HCT116 (cell line): Measurements from ENCODE around the gene LTBP1. TPM values are rescaled to one million over a fixed set of nuclear protein-coding genes. Genes with fewer than 3 reads are reported as not detected.

Source experiments
- ATAC-seq: fragments of 200-7000 bp; cut with Tn5 transposase; 2 replicates; pipeline ENCODE4 v1.9.1; 2020; ENCODE audit warnings: mild to moderate bottlenecking, moderate library complexity
- BruUV-seq: library from RNA; stranded (reverse); fragments of 400-500 nt; replicated peaks from 2 replicates; lab custom pipeline; 2021; lab: Mats Ljungman, UMichigan
- CTCF ChIA-PET: fragments of 300-600 bp; sonication (Branson Sonifier 250); formaldehyde crosslinking; loops from one replicate; lab custom pipeline; 2021; ENCODE audit warnings: antibody characterized with exemption; lab: Charles Lee
- POLR2A ChIA-PET: fragments of 300-600, 350-600 bp; sonication (Branson Sonifier 250); formaldehyde crosslinking; loops from one replicate; lab custom pipeline; 2021; ENCODE audit warnings: antibody characterized with exemption; lab: Charles Lee
- RAD21 ChIA-PET, 2 experiments: fragments of 300-600 bp; sonication (Branson Sonifier 250); formaldehyde crosslinking; loops; one replicate each; lab custom pipeline; 2023; ENCODE audit warnings: low total read pairs in 2 of 2; ENCODE audit not compliant: uncharacterized antibody in 2 of 2, unreplicated experiment in 2 of 2, low non-redundant PET in 1 of 2; lab: Charles Lee
- DNase-seq: peaks from one replicate; pipeline ENCODE4 v3.0.0-alpha.2; 2010; ENCODE audit warnings: low read depth, low spot score
- H2AFZ ChIP-seq: fragments of 200-600 bp; shearing (Covaris generic), sonication (generic); 2 replicates; pipeline ENCODE4 v1.6.1; 2017; ENCODE audit warnings: low read depth, mixed run types, mixed read lengths, antibody characterized with exemption, low read length; ENCODE audit not compliant: poor library complexity, severe bottlenecking
- H3K27ac ChIP-seq: 2 replicates; pipeline ENCODE4 v1.5.1; 2012; ENCODE audit warnings: low read depth, low read length
- H3K27me3 ChIP-seq: fragments of 200-600 bp; sonication (generic); 2 replicates; pipeline ENCODE4 v1.6.1; 2016; ENCODE audit warnings: mixed run types, low read length, mixed read lengths; ENCODE audit not compliant: insufficient read depth
- H3K36me3 ChIP-seq, 2 experiments: fragments of 200-500 bp in 1 of 2; fragments of 200-600 bp in 1 of 2; sonication (Bioruptor generic) in 1 of 2; sonication (generic) in 1 of 2; 2 replicates each; pipeline versions ENCODE4 v1.5.1 to v1.6.1; 2014 to 2016; ENCODE audit warnings: low read length in 2 of 2, inconsistent platforms in 1 of 2, mixed read lengths in 1 of 2, mixed run types in 1 of 2; ENCODE audit not compliant: insufficient read depth in 2 of 2, control insufficient read depth in 1 of 2
- H3K4me1 ChIP-seq, 2 experiments: fragments of 200-600 bp in 1 of 2; sonication (generic) in 1 of 2; 2 replicates each; pipeline versions ENCODE4 v1.5.1 to v1.6.1; 2012 to 2017; ENCODE audit warnings: low read length in 2 of 2, inconsistent platforms in 1 of 2, mild to moderate bottlenecking in 1 of 2, mixed read lengths in 1 of 2, mixed run types in 1 of 2, moderate library complexity in 1 of 2; ENCODE audit not compliant: insufficient read depth in 2 of 2, control insufficient read depth in 1 of 2
- H3K4me2 ChIP-seq: fragments of 200-600 bp; sonication (generic); 2 replicates; pipeline ENCODE4 v1.6.1; 2017; ENCODE audit warnings: mixed run types, low read length, mixed read lengths
- H3K4me3 ChIP-seq, 2 experiments: fragments of 200-600 bp in 1 of 2; sonication (generic) in 1 of 2; replicated peaks in 1 of 2; 2 replicates each; pipeline ENCODE4 v1.5.1; 2011 to 2016; ENCODE audit warnings: low read length in 2 of 2, control low read depth in 1 of 2, low read depth in 1 of 2, mild to moderate bottlenecking in 1 of 2, mixed read lengths in 1 of 2, mixed run types in 1 of 2
- H3K79me2 ChIP-seq: fragments of 200-600 bp; sonication (generic); 2 replicates; pipeline ENCODE4 v1.6.1; 2017; ENCODE audit warnings: mild to moderate bottlenecking, mixed run types, low read length, moderate library complexity, mixed read lengths; ENCODE audit not compliant: insufficient read depth
- H3K9ac ChIP-seq: fragments of 200-600 bp; sonication (generic); 2 replicates; pipeline ENCODE4 v1.6.1; 2016; ENCODE audit warnings: low read length, mixed read lengths
- H3K9me2 ChIP-seq: fragments of 200-600 bp; sonication (generic), shearing (Covaris generic); 2 replicates; pipeline ENCODE4 v1.6.1; 2017; ENCODE audit warnings: mixed run types, mild to moderate bottlenecking, moderate library complexity; ENCODE audit not compliant: insufficient read depth
- H3K9me3 ChIP-seq, 2 experiments: fragments of 200-500 bp in 1 of 2; fragments of 200-600 bp in 1 of 2; sonication (Bioruptor generic) in 1 of 2; sonication (generic) in 1 of 2; 2 replicates each; pipeline ENCODE4 v1.6.1; 2014 to 2017; ENCODE audit warnings: low read length in 2 of 2, mixed read lengths in 2 of 2, inconsistent platforms in 1 of 2, low read depth in 1 of 2, mild to moderate bottlenecking in 1 of 2, mixed run types in 1 of 2, moderate library complexity in 1 of 2; ENCODE audit not compliant: control insufficient read depth in 1 of 2, insufficient read depth in 1 of 2
- H4K20me1 ChIP-seq: fragments of 200-600 bp; sonication (generic), shearing (Covaris generic); 2 replicates; pipeline ENCODE4 v1.6.1; 2017; ENCODE audit warnings: mixed run types, mild to moderate bottlenecking, moderate library complexity; ENCODE audit not compliant: insufficient read depth
- CBX3 ChIP-seq: IDR thresholded peaks from 2 replicates; pipeline ENCODE4 v1.6.1; 2012; ENCODE audit warnings: low read depth
- EGR1 ChIP-seq: IDR thresholded peaks from 2 replicates; pipeline ENCODE4 v1.6.1; 2012; ENCODE audit warnings: low read depth
- ELF1 ChIP-seq: IDR thresholded peaks from 2 replicates; pipeline ENCODE4 v1.6.1; 2012; ENCODE audit warnings: low read depth, borderline replicate concordance
- EZH2 ChIP-seq: fragments of 200-600 bp; sonication (generic); IDR thresholded peaks from 2 replicates; pipeline ENCODE4 v1.6.1; 2017; ENCODE audit warnings: antibody characterized with exemption, mixed run types
- FOSL1 ChIP-seq: IDR thresholded peaks from 2 replicates; pipeline ENCODE4 v1.6.1; 2012; ENCODE audit warnings: low read depth
- JUND ChIP-seq: IDR thresholded peaks from 2 replicates; pipeline ENCODE4 v1.6.1; 2012
- POLR2A ChIP-seq: IDR thresholded peaks from 2 replicates; pipeline ENCODE4 v1.7.0; 2011; ENCODE audit warnings: borderline replicate concordance; ENCODE audit not compliant: insufficient read depth, insufficient read length; ENCODE audit errors: extremely low read depth
- SIN3A ChIP-seq: IDR thresholded peaks from 2 replicates; pipeline ENCODE4 v1.6.1; 2012; ENCODE audit warnings: low read depth
- SP1 ChIP-seq: IDR thresholded peaks from 2 replicates; pipeline ENCODE4 v1.6.1; 2012; ENCODE audit warnings: low read depth
- SRF ChIP-seq: IDR thresholded peaks from 2 replicates; pipeline ENCODE4 v1.6.1; 2012; ENCODE audit warnings: low read depth
- ZNF274 ChIP-seq: fragments of 200-500 bp; sonication (Bioruptor generic); IDR thresholded peaks from 2 replicates; pipeline ENCODE4 v1.6.1; 2014; ENCODE audit warnings: mild to moderate bottlenecking, low read depth, low read length, inconsistent platforms
- intact Hi-C: fragments of 100-400 bp; cut with micrococcal nuclease; formaldehyde crosslinking; loops from 2 replicates; pipeline ENCODE4 v1.10.0; 2022
- total RNA-seq: library from RNA; stranded (reverse); gene quantifications from one replicate; pipeline ENCODE4 v1.2.1, GENCODE V29; 2021; ENCODE audit not compliant: unreplicated experiment
- TF ChIP-seq, protein P1 (sequence below), 3 experiments: fragments of 200-600 bp in 1 of 3; sonication (generic) in 1 of 3; IDR thresholded peaks in 2 of 3; conservative IDR thresholded peaks in 1 of 3; 2 replicates each; pipeline ENCODE4 v1.5.1; 2012 to 2017; ENCODE audit warnings: low read depth in 2 of 3, low read length in 2 of 3, antibody characterized with exemption in 1 of 3, borderline replicate concordance in 1 of 3, control low read depth in 1 of 3, mild to moderate bottlenecking in 1 of 3, mixed read lengths in 1 of 3, mixed run types in 1 of 3, moderate library complexity in 1 of 3; ENCODE audit not compliant: insufficient read depth in 1 of 3
- TF ChIP-seq, protein P2 (sequence below): IDR thresholded peaks from 2 replicates; pipeline ENCODE4 v1.6.1; 2012
- TF ChIP-seq, protein P3 (sequence below): IDR thresholded peaks from 2 replicates; pipeline ENCODE4 v1.6.1; 2011; ENCODE audit warnings: mild to moderate bottlenecking, low read length, moderate library complexity; ENCODE audit not compliant: insufficient replicate concordance; ENCODE audit errors: extremely low read depth
- TF ChIP-seq, protein P4 (sequence below): IDR thresholded peaks from 2 replicates; pipeline ENCODE4 v1.6.1; 2012; ENCODE audit warnings: low read depth

Gene LTBP1
- total RNA-seq, 1 experiment from 2014 or later: 5.1 TPM

DNA sequence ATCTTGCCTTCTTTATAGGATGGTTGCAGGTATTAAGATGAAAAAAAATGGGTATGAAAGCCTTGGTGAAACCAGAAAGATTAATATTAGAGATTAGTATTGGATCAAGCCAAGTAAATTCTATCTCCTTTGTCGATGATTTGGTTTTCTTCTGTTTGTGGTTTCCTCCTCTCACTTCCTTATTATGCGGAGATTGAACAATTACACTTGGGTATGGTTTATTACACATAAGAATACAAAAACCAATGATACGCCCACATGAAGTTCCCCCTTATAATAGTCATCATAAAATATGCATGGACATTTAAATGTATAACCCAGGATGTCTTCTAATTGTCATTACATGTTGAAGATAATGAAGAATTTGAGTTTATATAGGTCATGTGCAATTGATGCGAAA, 4.9 kb downstream of the LTBP1 start (continued):
- TF ChIP-seq SIN3A: no peak

DNA sequence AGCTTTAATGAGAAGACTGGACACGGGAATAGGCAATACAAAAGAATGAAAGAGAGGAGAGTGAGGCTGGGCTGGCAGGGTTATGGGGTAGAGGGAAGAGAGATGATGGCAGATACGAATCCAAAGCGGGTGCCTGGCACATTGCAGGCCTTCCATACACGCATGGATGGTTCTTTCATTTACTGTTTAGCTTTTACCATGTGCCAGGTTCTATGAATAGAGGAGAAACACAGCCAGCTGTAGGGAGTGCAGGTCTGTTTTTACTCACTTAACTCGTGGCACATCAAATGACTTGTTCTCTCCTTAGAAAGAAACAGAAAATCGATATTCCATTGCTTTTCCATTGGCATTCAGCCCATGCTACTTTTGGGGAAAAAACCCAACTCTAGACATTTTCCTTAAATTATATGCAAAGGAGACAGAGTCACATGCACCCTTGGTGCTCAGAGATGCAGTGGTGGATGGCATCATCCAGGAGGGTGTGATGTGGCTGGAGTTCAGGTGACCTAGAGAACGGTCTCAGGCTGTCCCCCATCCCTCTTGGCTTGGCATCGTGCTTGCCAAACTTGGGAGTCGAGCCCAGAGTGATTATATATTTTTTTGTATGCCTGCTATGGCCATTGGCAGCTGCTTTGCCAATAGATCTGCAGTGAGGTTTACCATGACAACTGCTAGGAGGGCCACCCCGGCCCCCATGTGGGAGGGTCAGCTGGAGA, 6.2 kb downstream of the LTBP1 start:
- CTCF ChIA-PET: no interaction called here
- intact Hi-C loops: no loop called here

More for the DNA sequence above, 6.2 kb downstream of the LTBP1 start:
- TF ChIP-seq EGR1 (no peak), SP1 (no peak), JUND (no peak), CBX3 (no peak), SIN3A (no peak), ELF1 (no peak), EZH2 (no peak), POLR2A (no peak), FOSL1 (no peak), ZNF274 (no peak), SRF (no peak)
- TF ChIP-seq, protein P1, sequence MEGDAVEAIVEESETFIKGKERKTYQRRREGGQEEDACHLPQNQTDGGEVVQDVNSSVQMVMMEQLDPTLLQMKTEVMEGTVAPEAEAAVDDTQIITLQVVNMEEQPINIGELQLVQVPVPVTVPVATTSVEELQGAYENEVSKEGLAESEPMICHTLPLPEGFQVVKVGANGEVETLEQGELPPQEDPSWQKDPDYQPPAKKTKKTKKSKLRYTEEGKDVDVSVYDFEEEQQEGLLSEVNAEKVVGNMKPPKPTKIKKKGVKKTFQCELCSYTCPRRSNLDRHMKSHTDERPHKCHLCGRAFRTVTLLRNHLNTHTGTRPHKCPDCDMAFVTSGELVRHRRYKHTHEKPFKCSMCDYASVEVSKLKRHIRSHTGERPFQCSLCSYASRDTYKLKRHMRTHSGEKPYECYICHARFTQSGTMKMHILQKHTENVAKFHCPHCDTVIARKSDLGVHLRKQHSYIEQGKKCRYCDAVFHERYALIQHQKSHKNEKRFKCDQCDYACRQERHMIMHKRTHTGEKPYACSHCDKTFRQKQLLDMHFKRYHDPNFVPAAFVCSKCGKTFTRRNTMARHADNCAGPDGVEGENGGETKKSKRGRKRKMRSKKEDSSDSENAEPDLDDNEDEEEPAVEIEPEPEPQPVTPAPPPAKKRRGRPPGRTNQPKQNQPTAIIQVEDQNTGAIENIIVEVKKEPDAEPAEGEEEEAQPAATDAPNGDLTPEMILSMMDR (IDR thresholded peaks at IDR 0.05 in 2 of 3, conservative IDR thresholded peaks at IDR 0.05 in 1 of 3; ENCODE audit: borderline replicate concordance in 1 of 3, insufficient read depth in 1 of 3, low read depth in 2 of 3, low read length in 2 of 3): no peak
- TF ChIP-seq, protein P2, sequence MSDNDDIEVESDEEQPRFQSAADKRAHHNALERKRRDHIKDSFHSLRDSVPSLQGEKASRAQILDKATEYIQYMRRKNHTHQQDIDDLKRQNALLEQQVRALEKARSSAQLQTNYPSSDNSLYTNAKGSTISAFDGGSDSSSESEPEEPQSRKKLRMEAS: no peak
- TF ChIP-seq, protein P3, sequence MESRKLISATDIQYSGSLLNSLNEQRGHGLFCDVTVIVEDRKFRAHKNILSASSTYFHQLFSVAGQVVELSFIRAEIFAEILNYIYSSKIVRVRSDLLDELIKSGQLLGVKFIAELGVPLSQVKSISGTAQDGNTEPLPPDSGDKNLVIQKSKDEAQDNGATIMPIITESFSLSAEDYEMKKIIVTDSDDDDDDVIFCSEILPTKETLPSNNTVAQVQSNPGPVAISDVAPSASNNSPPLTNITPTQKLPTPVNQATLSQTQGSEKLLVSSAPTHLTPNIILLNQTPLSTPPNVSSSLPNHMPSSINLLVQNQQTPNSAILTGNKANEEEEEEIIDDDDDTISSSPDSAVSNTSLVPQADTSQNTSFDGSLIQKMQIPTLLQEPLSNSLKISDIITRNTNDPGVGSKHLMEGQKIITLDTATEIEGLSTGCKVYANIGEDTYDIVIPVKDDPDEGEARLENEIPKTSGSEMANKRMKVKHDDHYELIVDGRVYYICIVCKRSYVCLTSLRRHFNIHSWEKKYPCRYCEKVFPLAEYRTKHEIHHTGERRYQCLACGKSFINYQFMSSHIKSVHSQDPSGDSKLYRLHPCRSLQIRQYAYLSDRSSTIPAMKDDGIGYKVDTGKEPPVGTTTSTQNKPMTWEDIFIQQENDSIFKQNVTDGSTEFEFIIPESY: no peak
- TF ChIP-seq, protein P4, sequence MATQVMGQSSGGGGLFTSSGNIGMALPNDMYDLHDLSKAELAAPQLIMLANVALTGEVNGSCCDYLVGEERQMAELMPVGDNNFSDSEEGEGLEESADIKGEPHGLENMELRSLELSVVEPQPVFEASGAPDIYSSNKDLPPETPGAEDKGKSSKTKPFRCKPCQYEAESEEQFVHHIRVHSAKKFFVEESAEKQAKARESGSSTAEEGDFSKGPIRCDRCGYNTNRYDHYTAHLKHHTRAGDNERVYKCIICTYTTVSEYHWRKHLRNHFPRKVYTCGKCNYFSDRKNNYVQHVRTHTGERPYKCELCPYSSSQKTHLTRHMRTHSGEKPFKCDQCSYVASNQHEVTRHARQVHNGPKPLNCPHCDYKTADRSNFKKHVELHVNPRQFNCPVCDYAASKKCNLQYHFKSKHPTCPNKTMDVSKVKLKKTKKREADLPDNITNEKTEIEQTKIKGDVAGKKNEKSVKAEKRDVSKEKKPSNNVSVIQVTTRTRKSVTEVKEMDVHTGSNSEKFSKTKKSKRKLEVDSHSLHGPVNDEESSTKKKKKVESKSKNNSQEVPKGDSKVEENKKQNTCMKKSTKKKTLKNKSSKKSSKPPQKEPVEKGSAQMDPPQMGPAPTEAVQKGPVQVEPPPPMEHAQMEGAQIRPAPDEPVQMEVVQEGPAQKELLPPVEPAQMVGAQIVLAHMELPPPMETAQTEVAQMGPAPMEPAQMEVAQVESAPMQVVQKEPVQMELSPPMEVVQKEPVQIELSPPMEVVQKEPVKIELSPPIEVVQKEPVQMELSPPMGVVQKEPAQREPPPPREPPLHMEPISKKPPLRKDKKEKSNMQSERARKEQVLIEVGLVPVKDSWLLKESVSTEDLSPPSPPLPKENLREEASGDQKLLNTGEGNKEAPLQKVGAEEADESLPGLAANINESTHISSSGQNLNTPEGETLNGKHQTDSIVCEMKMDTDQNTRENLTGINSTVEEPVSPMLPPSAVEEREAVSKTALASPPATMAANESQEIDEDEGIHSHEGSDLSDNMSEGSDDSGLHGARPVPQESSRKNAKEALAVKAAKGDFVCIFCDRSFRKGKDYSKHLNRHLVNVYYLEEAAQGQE: no peak
- RAD21 ChIA-PET: no interaction called here
- Histone ChIP-seq H3K9me3 (no peaks in the 10 kb centered on the region), H2AFZ (no peak overlapping the region), H3K27ac (no peak overlapping the region), H3K27me3 (no peaks in the 10 kb centered on the region), H3K79me2 (no peaks in the 10 kb centered on the region), H4K20me1 (no peaks in the 10 kb centered on the region), H3K9ac (no peak overlapping the region), H3K9me2 (no peaks in the 10 kb centered on the region), H3K36me3 (no peaks in the 10 kb centered on the region), H3K4me3 (no peak overlapping the region), H3K4me1 (peaks cover 0 to 6% of the 10 kb centered on the region in 2 experiments; a peak in 2 of 4 replicates), H3K4me2 (no peak overlapping the region)
- BruUV-seq: no TSS peak
- ATAC-seq (no peak), DNase-seq (no peak)
- POLR2A ChIA-PET: no interaction called here
